GM18858 (cell line): ENCODE measurements around the gene VILL.
"Not testable (repeated sequence)": the region's sequence is repeated elsewhere in the genome, so short reads cannot be mapped to it uniquely, and the experiment has no call there.

Source experiments
- ATAC-seq: cut with Tn5 transposase; IDR thresholded peaks from one replicate; pipeline ENCODE4 v1.9.1; 2021; ENCODE audit not compliant: unreplicated experiment

The VILL gene

DNA sequence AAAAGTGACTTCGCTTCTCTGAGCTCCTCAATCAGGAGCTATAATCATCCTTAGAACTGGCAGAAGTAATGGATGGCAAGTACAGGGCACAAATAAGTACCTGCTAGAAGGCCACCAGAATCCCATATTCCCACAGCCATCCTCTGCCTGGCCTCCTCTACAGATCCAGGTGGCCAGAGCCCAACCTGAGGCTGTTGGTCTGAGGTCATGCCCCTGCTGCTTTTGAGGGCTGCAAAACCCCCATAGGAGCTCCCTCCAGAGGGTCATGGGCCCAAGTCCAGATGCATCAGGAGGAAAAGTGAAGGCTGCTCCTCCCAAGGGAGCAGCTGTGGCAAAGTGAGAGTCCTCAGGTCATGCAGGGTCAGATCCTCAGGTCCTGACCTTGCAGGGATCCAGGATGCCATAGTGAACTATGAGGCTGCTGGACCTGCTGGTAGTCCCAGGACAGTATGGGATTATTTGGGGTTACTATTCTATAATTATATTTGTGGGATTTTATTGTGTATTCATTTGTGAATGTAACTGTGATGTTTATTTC lies 41.8 kb downstream of the VILL start:
- no peak for ATAC-seq

DNA sequence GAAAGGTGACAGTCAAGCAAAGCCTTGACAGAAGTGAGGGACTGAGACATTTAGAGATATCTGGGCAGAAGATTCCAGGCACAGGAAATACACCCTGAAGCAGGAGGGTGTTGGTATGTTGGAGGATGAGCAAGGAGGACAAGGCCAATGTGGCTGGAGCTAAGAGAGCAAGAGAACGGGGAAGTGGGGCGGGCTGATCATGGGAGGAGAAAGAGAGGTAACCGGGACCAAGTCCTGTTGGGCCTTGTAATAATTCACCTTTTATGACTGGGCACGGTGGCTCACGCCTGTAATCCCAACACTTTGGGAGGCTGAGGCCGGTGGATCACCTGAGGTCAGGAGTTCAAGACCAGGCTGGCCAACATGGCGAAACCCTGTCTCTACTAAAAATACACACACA lies 43.0 kb downstream of the VILL start:
- not testable (repeated sequence) for ATAC-seq

GRCh38 chr3:38034335-38034734 lies 43.7 kb downstream of the VILL start:
- ATAC-seq, result not testable (repeated sequence)

DNA sequence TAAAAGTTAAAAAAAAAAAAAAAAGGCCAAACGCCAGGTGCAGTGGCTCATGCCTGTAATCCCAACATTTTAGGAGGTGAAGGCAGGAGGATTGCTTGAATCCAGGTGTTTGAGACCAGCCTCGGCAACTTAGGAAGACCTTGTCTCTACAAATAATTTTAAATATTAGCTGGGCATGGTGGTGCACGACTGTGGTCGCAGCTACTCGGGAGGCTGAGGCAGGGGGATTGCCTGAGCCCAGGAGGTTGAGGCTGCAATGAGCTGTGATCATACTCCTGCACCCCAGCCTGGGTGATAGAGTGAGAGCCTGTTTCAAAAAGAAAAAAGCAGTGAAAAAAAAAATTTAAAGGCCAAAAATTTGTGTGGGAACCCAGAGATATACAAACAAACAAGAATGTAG lies 45.7 kb downstream of the VILL start:
- ATAC-seq, result no peak

DNA sequence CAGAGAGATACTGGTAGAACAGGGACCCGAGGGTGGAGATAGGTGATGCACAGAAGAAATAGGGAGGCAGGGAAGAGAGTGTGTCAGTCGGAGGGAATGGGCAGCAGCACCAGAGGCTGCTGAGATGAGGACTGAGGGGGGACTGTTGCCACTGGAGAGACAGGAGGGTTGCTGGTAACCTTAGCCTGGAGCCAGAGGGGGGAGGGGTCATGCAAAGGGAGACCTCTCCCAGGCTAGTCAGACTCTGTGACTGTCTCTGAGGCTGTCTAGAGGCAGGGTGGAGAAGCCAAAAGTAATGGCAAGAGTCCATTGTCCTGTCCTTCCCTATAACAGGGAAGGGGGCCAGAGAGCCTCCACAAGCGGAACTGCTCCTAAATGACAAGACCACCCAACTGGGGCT lies 46.3 kb downstream of the VILL start:
- ATAC-seq, result no peak

DNA sequence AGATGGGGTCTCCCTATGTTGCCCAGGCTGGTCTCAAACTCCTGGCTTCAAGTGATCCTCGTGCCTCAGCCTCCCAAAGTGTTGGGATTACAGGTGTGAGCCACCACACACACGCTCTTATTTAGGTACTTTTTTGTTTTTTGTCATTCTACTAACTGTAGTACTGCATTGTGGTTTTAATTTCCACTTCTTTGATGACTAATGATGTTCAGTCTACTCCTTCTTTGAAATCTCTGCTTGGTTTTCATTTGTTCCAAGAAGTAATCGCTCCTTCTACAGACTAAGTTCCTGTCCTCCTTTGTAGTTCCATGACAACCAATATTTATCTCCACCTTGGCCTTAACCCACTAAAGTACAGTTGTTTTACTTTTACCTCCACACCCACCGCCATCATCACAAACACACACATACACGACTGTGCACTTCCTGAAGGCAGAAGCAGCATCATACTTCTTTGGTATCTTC lies 47.9 kb downstream of the VILL start:
- ATAC-seq, result no peak

DNA sequence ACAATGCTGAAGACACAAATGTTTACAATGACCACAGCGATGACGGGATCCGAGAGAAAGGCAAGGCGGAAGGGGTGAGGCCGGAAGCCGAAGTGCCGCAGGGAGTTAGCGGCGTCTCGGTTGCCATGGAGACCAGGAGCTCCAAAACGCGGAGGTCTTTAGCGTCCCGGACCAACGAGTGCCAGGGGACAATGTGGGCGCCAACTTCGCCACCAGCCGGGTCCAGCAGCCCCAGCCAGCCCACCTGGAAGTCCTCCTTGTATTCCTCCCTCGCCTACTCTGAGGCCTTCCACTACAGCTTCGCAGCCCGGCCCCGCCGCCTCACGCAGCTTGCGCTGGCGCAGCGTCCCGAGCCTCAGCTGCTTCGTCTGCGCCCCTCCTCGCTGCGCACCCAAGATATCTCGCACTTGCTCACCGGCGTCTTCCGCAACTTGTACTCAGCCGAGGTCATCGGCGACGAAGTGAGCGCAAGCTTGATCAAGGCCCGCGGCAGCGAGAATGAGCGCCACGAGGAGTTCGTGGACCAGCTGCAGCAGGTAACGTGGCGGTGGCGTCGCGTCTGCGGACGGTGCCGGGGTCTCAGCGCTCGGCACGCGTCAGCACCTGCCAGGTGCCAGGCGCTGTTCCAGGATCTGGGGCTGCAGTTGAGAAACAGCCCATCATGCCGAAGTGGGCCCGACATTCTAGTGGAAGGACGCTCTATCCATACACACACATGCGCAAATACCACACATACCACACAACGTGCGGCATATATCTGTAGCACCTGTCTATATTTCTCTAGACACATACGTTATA lies 48.7 kb downstream of the VILL start, which contains the start of gene DLEC1:
DLEC1 (plus strand) TSS at position 108 of the 798 bp plus-strand sequence; CDS start at position 126, 18 bp downstream.
- peak; percentile 54 for ATAC-seq

- ATAC-seq, result peak; percentile 43
These were observed 49.3 kb downstream of the VILL start for GRCh38 chr3:38039899-38040261.

DNA sequence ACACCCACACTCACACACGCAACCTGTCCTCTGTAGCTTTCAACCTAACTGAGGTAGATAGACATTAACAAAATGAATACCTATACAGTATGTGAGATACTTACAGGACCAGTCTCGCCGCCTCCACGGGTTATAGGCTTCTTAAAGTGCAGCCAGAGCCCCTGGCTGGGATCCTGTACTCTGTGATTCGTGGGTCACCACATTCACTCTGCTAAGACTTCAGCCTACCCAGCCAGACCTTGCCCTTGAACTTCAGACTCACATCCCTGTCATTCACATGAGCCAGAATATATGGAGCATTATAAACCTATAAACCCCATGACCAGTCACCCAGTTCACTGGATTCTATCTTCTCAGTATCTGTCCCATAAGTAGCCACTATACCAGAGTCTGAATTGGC lies 49.8 kb downstream of the VILL start:
- ATAC-seq, result no peak

- no peak for ATAC-seq
These were observed 52.9 kb downstream of the VILL start for GRCh38 chr3:38043486-38043885.

DNA sequence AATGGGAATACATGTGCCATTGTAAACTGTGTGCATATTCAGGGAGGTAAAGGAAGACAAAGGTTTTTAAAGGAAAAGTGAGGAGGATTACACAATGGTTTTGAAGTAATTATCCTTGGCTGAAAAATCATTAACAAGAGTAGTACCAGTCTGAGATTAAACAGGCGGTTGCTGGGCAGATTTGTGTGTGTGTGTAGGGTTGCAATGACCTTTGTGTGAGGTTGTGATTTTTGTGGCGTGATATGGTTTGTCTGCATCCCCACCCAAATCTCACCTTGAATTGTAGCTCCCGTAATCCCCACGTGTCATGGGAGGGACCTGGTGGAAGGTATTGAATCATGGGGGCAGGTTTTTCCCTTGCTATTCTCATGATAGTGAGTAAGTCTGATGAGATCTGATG lies 55.4 kb downstream of the VILL start:
- ATAC-seq, result no peak

DNA sequence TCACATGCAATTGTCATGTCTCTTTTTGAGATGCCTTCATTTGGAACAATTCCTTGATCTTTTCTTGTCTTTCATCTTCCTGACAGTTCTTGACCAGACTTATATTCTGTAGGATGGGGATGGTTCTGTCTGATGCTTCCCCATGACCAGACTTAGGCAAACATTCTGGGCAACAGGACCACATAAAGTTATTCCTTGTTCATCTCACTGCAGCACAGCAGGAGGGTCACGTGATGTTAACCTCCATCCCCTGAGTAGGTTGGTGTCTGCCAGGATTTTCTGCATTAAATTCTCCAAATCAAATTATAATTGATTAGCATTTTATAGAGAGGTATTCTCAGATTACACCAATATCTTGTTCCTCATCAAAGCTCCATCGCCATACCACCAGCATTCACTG lies 56.2 kb downstream of the VILL start:
- no peak for ATAC-seq

GRCh38 chr3:38047896-38048295 lies 57.3 kb downstream of the VILL start:
- ATAC-seq, result no peak

DNA sequence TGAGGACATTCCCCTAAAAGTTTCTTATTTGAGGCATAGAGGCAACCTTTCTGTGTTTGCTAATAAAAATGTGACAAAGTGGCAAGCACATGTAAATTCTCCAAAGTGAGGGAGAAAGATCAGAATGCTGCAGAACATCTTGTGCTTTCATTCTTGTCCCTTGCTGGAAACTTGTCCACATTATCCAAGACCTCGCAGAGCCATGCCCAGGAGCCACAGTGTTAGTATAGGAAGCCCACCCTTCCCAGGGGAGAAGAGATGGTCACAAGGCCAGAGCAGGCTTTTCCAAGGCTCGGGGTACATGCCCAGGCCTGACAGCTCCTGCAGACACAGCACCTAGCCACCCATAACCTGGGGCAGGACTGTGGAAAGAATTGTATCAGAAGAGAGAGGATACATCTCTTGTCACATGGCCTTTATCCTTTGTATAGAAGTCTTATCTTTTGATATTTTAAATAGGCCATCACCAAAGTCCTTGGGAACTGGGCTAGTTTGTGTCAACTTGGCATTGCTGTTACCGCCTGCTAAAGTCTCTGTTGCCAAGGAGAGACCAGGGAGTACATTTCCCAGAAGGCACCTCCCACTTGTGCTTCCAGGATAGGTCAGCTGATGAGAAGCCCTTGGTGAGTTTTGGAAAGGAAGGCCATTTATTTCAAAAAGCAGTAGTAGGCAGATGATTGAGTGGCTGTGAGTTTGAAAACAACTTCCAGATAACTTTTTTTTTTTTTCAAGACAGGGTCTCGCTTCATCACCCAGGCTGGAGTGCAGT lies 59.0 kb downstream of the VILL start:
- ATAC-seq, result no peak

- ATAC-seq, result no peak
These were observed 60.5 kb downstream of the VILL start for GRCh38 chr3:38051131-38051530.

DNA sequence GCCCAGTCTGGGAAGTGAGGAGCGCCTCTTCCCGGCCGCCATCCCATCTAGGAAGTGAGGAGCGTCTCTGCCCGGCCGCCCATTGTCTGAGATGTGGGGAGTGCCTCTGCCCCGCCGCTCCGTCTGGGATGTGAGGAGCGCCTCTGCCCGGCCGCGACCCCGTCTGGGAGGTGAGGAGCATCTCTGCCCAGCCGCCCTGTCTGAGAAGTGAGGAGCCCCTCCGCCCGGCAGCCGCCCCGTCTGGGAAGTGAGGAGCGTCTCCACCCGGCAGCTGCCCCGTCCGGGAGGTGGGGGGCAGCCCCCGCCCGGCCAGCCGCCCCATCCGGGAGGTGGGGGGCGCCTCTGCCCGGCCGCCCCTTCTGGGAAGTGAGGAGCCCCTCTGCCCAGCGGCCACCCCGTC lies 62.7 kb downstream of the VILL start:
- not testable (repeated sequence) for ATAC-seq

GRCh38 chr3:38053813-38054498 lies 63.4 kb downstream of the VILL start:
- ATAC-seq, result not testable (repeated sequence)

GRCh38 chr3:38054499-38055001 lies 64.0 kb downstream of the VILL start:
- ATAC-seq, result no peak
